Activated naive CD8-positive, alpha-beta T cell treated with anti-CD3 and anti-CD28 coated beads, Interleukin-2, amount 10 ng/mL, durations not matched to agents 7 days and 5 days (primary cell): ENCODE data around the gene ACBD7. TPM values are rescaled to one million over a fixed set of nuclear protein-coding genes. Genes with fewer than 3 reads are reported as not detected.

ENCODE experiments used
- ATAC-seq: fragments of 150-1000 bp; cut with Tn5 transposase; one replicate; pipeline ENCODE4 v1.10.0; 2021; ENCODE audit warnings: low read depth, moderate library complexity
- POLR2A ChIA-PET: fragments of 350-600 bp; sonication (Branson Sonifier 250); formaldehyde crosslinking; loops from one replicate; lab custom pipeline; 2021; ENCODE audit warnings: antibody characterized with exemption; lab: Charles Lee
- DNase-seq: peaks from one replicate; pipeline ENCODE4 v3.0.0; 2021
- H3K27ac Mint-ChIP-seq: one replicate; pipeline ENCODE4 v1.8.0; 2022; ENCODE audit warnings: mild to moderate bottlenecking, mixed read lengths
- H3K27me3 Mint-ChIP-seq: one replicate; pipeline ENCODE4 v1.8.0; 2022; ENCODE audit warnings: mild to moderate bottlenecking, moderate library complexity, mixed read lengths
- H3K36me3 Mint-ChIP-seq: one replicate; pipeline ENCODE4 v1.8.0; 2021; ENCODE audit warnings: mild to moderate bottlenecking, mixed read lengths
- H3K4me1 Mint-ChIP-seq: one replicate; pipeline ENCODE4 v1.8.0; 2021; ENCODE audit warnings: mixed read lengths
- H3K4me3 Mint-ChIP-seq: one replicate; pipeline ENCODE4 v1.8.0; 2022; ENCODE audit warnings: mild to moderate bottlenecking, moderate library complexity, mixed read lengths
- H3K9me3 Mint-ChIP-seq: one replicate; pipeline ENCODE4 v1.8.0; 2021; ENCODE audit warnings: mixed read lengths
- total RNA-seq, 2 experiments: library from RNA; stranded (reverse); gene quantifications; one replicate each; pipeline ENCODE4 v1.2.3, GENCODE V29; 2021

Gene ACBD7
- total RNA-seq, 2 experiments from 2014 or later, result 1.5 to 1.8 TPM

DNA sequence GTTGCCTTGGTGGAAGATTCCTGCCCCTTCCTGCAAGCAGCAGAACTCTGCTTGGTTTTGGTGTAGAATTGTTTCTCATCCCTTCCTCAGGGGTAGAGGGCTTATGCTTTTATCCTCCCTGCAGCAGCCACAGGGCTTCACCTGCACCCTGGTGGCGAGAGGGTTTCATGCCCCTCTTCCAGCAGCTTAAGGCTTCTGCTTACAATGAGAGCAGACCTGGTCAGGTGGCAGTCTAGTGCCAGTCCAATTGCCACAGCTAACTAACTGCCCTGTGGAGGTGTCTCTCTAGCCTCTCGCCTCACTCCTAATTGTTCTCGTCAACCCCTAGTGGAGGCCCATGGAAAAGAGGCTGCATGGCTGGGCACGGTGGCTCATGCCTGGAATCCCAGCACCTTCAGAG, 19.3 kb downstream of the ACBD7 start:
- Mint-ChIP-seq H3K4me1 (no peaks in the 10 kb centered on the region), H3K27ac (no peak overlapping the region), H3K9me3 (peaks cover 8% of the 10 kb centered on the region), H3K27me3 (peaks cover 6% of the 10 kb centered on the region), H3K4me3 (no peak overlapping the region), H3K36me3 (no peaks in the 10 kb centered on the region)
- DNase-seq (no peak), ATAC-seq (no peak)
- POLR2A ChIA-PET, result no interaction called here

DNA sequence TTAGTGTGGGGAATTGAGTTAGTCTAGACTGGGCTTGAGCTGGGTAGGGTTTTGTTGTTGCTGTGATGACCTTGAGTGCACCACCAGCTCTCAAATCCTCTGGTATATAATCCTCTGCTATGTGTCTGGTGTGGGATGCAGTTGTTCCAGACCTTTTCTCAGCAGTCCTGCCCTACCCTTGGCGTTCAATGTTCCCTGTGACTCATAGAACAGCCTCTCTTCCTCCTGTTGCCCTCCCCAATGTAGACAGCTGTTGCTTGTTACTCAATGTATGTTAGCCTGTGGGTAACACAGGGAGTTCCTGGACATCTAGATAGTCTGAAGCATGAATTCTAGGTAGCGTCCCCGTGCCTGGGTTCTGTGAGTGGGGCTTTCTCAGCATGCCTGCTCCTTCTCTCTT, 19.8 kb downstream of the ACBD7 start:
- POLR2A ChIA-PET, result no interaction called here
- peaks cover 7% of the 10 kb centered on the region for H3K27me3 Mint-ChIP-seq
- H3K4me3 Mint-ChIP-seq, result no peak overlapping the region
- no peaks in the 10 kb centered on the region for H3K4me1 Mint-ChIP-seq
- DNase-seq (no peak), ATAC-seq (no peak)
- H3K9me3 Mint-ChIP-seq, result peaks cover 10% of the 10 kb centered on the region
- H3K36me3 Mint-ChIP-seq, result no peaks in the 10 kb centered on the region
- H3K27ac Mint-ChIP-seq, result no peak overlapping the region

DNA sequence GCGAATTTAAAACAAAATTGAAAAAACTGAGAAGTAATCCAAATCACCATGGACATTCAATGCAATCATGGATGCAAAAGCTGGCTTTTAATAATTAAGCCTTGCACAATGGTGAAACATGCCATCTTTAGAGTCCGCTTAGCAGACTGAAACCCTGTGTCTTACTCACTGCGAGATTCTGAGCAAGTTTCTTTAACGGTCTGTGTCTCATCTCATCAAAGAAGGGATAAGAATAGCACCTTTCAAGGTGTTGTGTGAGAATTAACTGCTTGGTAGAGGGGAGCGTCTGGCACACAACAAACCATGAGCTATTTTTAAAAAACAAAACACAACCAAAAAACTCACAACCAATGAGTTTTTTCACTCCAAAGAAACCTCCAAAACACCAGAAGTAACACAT, 21.4 kb downstream of the ACBD7 start:
- Mint-ChIP-seq H3K36me3 (no peaks in the 10 kb centered on the region), H3K9me3 (peaks cover 8% of the 10 kb centered on the region), H3K27me3 (peaks cover 5% of the 10 kb centered on the region), H3K4me3 (no peak overlapping the region), H3K27ac (no peak overlapping the region), H3K4me1 (no peaks in the 10 kb centered on the region)
- ATAC-seq (no peak), DNase-seq (no peak)
- POLR2A ChIA-PET, result no interaction called here

DNA sequence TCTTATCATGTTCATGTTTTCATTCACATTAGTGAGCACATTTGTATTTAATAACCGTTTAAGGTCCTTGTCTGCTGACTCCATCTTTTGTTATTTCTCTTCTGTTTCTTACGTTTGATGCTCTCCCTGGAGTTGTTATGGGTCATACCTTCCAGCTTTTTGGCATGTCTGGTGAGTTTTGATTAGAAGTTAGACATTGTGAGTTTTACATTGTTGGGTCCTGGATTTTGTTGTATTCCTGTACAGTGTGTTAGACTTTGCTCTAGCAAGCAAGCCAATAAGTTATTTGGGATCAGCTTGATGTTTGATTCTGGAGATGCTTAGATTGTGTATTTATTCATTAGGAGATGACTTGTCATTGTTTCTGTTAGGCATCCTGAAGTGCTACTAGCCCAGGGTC, 27.9 kb downstream of the ACBD7 start:
- POLR2A ChIA-PET, result no interaction called here
- Mint-ChIP-seq H3K9me3 (peaks cover 14% of the 10 kb centered on the region), H3K4me1 (no peaks in the 10 kb centered on the region), H3K36me3 (peaks cover 5% of the 10 kb centered on the region), H3K27ac (no peak overlapping the region), H3K4me3 (no peak overlapping the region), H3K27me3 (peaks cover 12% of the 10 kb centered on the region)
- DNase-seq (no peak), ATAC-seq (no peak)

DNA sequence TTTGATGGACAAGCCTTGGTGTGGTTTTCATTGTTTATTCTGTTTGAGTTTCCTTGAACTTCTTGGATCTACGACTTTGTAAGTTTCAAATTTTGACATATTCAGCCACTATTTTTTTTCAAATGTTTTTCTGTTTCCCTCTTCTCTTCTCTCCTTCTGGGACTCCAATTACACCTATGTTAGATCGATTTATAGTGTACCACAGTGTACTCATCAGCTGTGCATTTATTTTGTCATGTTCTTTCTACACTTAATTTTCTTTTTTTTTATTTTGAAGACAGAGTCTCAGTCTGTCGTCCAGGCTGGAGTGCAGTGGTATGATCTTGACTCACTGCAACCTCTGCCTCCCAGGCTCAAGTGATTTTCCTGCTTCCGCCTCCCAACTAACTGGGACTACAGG, 28.7 kb downstream of the ACBD7 start:
- POLR2A ChIA-PET, result no interaction called here
- Mint-ChIP-seq H3K27ac (no peak overlapping the region), H3K4me1 (no peaks in the 10 kb centered on the region), H3K4me3 (no peak overlapping the region), H3K27me3 (peaks cover 12% of the 10 kb centered on the region), H3K9me3 (peaks cover 9% of the 10 kb centered on the region), H3K36me3 (peaks cover 5% of the 10 kb centered on the region)
- ATAC-seq (no peak), DNase-seq (no peak)

DNA sequence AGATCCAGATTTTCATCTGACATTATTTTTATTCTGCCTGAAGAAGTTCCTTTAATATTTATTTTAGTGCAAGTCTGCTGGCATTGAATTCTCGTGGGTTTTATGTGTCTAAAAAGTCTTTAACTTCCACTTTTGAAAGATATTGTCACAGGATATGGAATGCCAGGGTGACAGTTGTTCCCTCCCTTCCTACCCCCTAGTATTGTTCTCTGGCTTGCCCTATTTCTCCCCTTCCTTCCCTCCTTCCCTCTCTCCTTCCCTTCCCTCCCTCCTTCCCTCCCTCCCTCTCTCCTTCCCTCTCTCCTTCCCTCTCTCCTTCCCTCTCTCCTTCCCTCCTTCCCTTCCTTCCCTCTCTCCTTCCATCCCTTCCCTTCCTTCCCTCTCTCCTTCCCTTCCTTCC, 29.9 kb downstream of the ACBD7 start:
- peaks cover 5% of the 10 kb centered on the region for H3K36me3 Mint-ChIP-seq
- H3K4me3 Mint-ChIP-seq, result no peak overlapping the region
- ATAC-seq, result no peak
- no peaks in the 10 kb centered on the region for H3K4me1 Mint-ChIP-seq
- peaks cover 10% of the 10 kb centered on the region for H3K27me3 Mint-ChIP-seq
- H3K27ac Mint-ChIP-seq, result no peak overlapping the region
- no peak for DNase-seq
- POLR2A ChIA-PET, result no interaction called here
- peaks cover 6% of the 10 kb centered on the region for H3K9me3 Mint-ChIP-seq

DNA sequence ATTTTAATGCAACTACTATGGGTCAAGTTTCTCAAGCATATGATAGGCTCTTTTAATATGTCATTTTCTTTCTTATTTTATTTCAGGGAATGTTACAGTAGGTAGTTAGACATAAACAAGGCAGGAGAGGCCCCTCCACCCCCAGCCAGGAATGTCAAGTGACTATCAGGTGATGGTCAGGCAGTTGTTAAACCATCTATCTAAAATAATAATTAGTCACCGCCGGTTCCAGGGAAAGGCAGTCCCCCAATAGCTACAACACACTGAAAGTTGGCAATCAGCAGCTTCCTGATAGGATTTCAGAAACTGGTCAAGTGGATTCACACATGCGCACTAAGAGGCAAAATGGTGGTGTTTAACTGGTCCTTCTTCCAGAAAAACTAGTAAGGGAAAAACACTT, 35.5 kb downstream of the ACBD7 start:
- H3K4me1 Mint-ChIP-seq, result no peaks in the 10 kb centered on the region
- no peak for DNase-seq
- H3K4me3 Mint-ChIP-seq, result no peak overlapping the region
- peaks cover 15% of the 10 kb centered on the region for H3K27me3 Mint-ChIP-seq
- POLR2A ChIA-PET, result no interaction called here
- H3K36me3 Mint-ChIP-seq, result no peaks in the 10 kb centered on the region
- no peaks in the 10 kb centered on the region for H3K9me3 Mint-ChIP-seq
- H3K27ac Mint-ChIP-seq, result no peak overlapping the region
- ATAC-seq, result no peak

DNA sequence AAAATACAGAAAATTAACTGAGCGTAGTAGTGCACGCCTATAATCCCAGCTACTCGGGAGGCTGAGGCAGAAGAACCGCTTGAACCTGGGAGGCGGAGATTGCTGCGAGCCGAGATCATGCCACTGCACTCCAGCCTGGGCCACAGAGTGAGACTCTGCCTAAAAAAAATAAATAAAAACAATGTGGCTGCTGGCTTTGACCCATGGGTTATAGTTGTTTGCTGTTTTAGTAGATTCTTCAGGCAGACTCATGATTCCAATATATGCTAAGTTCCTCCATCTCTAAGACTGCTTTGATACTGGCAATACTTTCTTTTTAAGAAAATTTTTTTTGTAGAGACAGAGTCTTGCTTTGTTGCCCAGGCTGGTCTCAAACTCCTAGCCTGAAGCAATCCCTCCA, 36.5 kb downstream of the ACBD7 start:
- Mint-ChIP-seq H3K4me3 (no peak overlapping the region), H3K36me3 (no peaks in the 10 kb centered on the region), H3K27ac (no peak overlapping the region), H3K9me3 (no peaks in the 10 kb centered on the region), H3K4me1 (no peaks in the 10 kb centered on the region), H3K27me3 (peaks cover 15% of the 10 kb centered on the region)
- ATAC-seq, result no peak
- POLR2A ChIA-PET, result no interaction called here
- DNase-seq, result no peak

DNA sequence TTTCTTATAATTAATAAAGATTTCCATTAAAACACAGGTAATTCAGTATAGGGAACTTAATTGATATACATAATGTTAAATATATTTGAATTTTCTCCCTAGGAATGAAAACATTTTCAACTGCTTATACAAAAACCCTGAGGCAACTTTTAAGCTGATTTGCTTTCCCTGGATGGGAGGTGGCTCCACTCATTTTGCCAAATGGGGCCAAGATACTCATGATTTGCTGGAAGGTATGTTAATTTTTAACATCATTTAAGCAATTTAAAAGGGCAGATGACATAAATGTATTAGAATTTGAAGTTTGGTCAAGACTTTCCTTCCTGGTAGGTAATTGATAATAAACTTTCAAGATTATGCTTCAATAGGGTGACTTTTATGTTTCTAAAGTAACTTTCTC, 39.0 kb downstream of the ACBD7 start:
- H3K27me3 Mint-ChIP-seq, result peaks cover 6% of the 10 kb centered on the region

DNA sequence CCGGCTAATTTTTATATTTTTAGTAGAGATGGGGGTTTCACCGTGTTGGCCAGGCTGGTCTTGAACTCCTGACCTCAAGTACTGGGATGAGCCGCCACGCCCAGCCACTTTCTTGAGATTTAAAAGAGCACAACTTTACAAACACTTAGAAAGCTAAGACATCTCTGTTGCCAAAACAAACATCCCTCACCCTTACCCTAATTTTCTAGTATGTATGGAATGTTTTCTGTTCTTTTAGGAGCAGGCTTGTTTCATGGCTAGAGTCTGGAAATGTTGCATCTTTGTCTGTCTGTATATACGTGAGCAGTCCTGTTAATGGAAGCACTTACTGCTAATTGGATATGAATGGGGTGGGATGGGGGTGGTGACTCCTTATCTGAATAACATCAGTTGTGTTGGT, 42.0 kb downstream of the ACBD7 start:
- no peak for ATAC-seq
- H3K27ac Mint-ChIP-seq, result no peak overlapping the region
- no peak overlapping the region for H3K4me3 Mint-ChIP-seq

More for the DNA sequence above, 39.0 kb downstream of the ACBD7 start:
- Mint-ChIP-seq H3K9me3 (no peaks in the 10 kb centered on the region), H3K4me1 (peaks cover 5% of the 10 kb centered on the region), H3K4me3 (no peak overlapping the region), H3K27ac (no peak overlapping the region), H3K36me3 (no peaks in the 10 kb centered on the region)
- DNase-seq (no peak), ATAC-seq (no peak)
- POLR2A ChIA-PET, result no interaction called here

DNA sequence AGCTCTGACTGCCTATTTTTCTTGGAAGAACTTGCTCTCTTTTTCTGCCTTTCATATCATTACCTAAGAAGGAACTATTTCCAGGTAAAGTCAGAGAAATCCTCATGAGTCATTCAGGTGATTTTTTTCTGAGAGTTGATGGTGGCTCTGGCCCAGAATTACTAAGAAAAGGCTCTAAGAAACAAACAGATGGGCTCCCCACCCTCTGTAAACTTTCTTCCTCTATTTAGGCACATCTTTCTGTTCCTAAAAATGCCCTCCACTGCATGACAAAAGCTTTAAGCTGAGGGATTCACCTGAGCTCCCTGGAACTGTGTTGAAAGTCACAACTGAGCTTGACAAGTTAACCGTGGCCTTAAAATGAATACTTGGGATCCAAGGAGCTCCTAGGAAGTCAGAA, 43.2 kb downstream of the ACBD7 start:
- Mint-ChIP-seq H3K4me1 (peaks cover 18% of the 10 kb centered on the region), H3K36me3 (peaks cover 4% of the 10 kb centered on the region), H3K9me3 (peaks cover 4% of the 10 kb centered on the region), H3K27ac (no peak overlapping the region), H3K27me3 (no peaks in the 10 kb centered on the region), H3K4me3 (no peak overlapping the region)
- POLR2A ChIA-PET, result no interaction called here
- DNase-seq (no peak), ATAC-seq (no peak)

More for the DNA sequence above, 42.0 kb downstream of the ACBD7 start:
- Mint-ChIP-seq H3K36me3 (peaks cover 4% of the 10 kb centered on the region), H3K27me3 (peaks cover 2% of the 10 kb centered on the region), H3K4me1 (peaks cover 12% of the 10 kb centered on the region), H3K9me3 (peaks cover 3% of the 10 kb centered on the region)
- POLR2A ChIA-PET, result no interaction called here
- DNase-seq, result no peak

DNA sequence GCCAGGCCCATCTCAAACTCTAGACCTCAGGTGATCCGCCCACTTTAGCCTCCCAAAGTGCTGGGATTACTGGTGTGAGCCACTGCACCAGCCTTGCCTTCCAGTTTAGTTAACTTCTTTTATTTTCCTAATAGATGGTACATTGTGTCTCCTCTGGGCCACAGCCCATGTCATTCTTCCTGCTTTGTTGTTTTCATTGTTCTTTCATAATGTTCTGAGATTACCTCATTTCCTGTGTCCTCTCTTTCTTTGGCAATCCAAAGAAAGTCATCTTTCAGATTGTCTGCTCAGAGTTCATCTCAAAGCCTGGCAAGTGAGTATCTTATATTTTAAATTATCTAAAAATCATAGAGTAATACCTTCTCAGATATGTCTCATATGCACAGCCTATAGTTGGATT, 44.9 kb downstream of the ACBD7 start, which contains the start of gene OLAH:
Gene OLAH (plus strand): TSS at position 270 of the 400 bp plus-strand sequence. CDS start 3,346 bp downstream, outside the sequence.
- H3K27ac Mint-ChIP-seq, result peak within 1 kb of the TSS; percentile 79

DNA sequence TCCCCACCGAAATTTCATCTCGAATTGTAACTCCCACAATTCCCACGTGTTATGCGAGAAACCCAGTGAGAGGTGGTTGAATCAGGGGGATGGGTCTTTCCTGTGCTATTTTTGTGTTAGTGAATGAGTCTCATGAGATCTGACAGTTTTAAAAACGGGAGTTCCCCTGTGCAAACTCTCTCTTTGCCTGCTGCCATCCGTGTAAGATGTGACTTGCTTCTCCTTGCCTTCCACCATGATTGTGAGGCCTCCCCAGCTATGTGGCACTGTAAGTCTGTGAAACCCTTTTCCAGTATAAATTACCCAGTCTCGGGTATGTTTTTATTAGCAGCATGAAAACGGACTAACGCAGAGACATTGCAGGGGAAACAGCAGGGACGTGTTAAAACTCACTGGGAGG, 50.2 kb downstream of the ACBD7 start:
- peaks cover 14% of the 10 kb centered on the region for H3K4me1 Mint-ChIP-seq
- no peak overlapping the region for H3K27ac Mint-ChIP-seq
- H3K27me3 Mint-ChIP-seq, result peaks cover under 1% of the 10 kb centered on the region
- no peak overlapping the region for H3K4me3 Mint-ChIP-seq
- DNase-seq (no peak), ATAC-seq (no peak)
- peaks cover under 1% of the 10 kb centered on the region for H3K36me3 Mint-ChIP-seq
- POLR2A ChIA-PET, result no interaction called here
- peaks cover 4% of the 10 kb centered on the region for H3K9me3 Mint-ChIP-seq

More for the DNA sequence above, 44.9 kb downstream of the ACBD7 start, which contains the start of gene OLAH:
- peaks cover 21% of the 10 kb centered on the region for H3K4me1 Mint-ChIP-seq
- DNase-seq, result no peak
- H3K9me3 Mint-ChIP-seq, result peaks cover 6% of the 10 kb centered on the region
- no peaks in the 10 kb centered on the region for H3K27me3 Mint-ChIP-seq
- peaks cover 4% of the 10 kb centered on the region for H3K36me3 Mint-ChIP-seq
- peak; percentile 58 for ATAC-seq
- POLR2A ChIA-PET, result no interaction called here
- H3K4me3 Mint-ChIP-seq, result no peak within 1 kb of the TSS

DNA sequence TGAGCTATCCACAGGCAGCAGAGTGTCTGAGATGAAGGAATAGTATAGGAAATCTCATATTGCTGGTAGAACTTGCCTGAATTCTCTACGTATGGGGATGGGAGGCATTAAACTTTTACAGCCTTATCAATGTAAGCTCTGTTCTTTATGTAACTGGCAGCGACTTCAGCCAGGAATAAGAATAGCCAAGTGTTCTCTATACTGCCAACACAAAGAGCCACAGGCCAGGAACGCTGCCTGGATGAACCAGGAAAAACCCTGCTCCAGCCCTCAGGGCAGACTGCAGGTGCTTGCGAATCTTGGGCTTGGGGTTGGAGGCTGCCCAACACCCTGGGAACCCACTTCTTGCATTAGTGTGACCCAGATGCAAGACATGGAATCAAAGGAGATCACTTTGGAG, 50.9 kb downstream of the ACBD7 start:
- Mint-ChIP-seq H3K36me3 (no peaks in the 10 kb centered on the region), H3K4me1 (peaks cover 13% of the 10 kb centered on the region), H3K27ac (no peak overlapping the region), H3K9me3 (peaks cover 3% of the 10 kb centered on the region), H3K27me3 (peaks cover 3% of the 10 kb centered on the region), H3K4me3 (no peak overlapping the region)
- no peak for DNase-seq
- POLR2A ChIA-PET, result no interaction called here
- no peak for ATAC-seq
